HEK293 (cell line): ENCODE data around the gene ITPKC.

Experiments used
- CTCF ChIA-PET: fragments of 350-600 bp; formaldehyde crosslinking; extraction: SDS; loops from one replicate; lab custom pipeline; 2021; ENCODE audit warnings: antibody characterized with exemption; lab: Yijun Ruan, JAX
- POLR2A ChIA-PET: fragments of 300-600 bp; formaldehyde crosslinking; extraction: SDS; loops from one replicate; lab custom pipeline; 2020; ENCODE audit warnings: antibody characterized with exemption, inconsistent platforms; lab: Yijun Ruan, JAX
- H3K27ac ChIP-seq: fragments of 200-500 bp; sonication (Bioruptor generic); 2 replicates; pipeline ENCODE4 v1.5.1; 2014; ENCODE audit warnings: low read depth, low read length, control low read depth, inconsistent platforms; ENCODE audit errors: extremely low read depth
- H3K36me3 ChIP-seq, 2 experiments: fragments of 200-500 bp in 1 of 2; sonication (Bioruptor generic) in 1 of 2; 1 replicate in 1 of 2; 2 replicates in 1 of 2; pipeline ENCODE4 v1.5.1; 2014 to 2017; ENCODE audit warnings: inconsistent platforms in 2 of 2, low read length in 2 of 2; ENCODE audit not compliant: control insufficient read depth in 2 of 2, insufficient read depth in 1 of 2
- H3K4me1 ChIP-seq: fragments of 200-500 bp; sonication (Bioruptor generic); 2 replicates; pipeline ENCODE4 v1.5.1; 2014; ENCODE audit warnings: mild to moderate bottlenecking, low read length, inconsistent platforms; ENCODE audit not compliant: control insufficient read depth, insufficient read depth
- H3K4me3 ChIP-seq: 2 replicates; pipeline ENCODE4 v1.5.1; 2011; ENCODE audit warnings: low read depth, mild to moderate bottlenecking, control low read depth, low read length, moderate library complexity
- H3K9me3 ChIP-seq: fragments of 200-500 bp; sonication (Bioruptor generic); 2 replicates; pipeline ENCODE4 v1.5.1; 2014; ENCODE audit warnings: low read depth, low read length, inconsistent platforms; ENCODE audit not compliant: control insufficient read depth, insufficient read depth
- EGR2 ChIP-seq: fragments of 450-650 bp; formaldehyde crosslinking; IDR thresholded peaks from 2 replicates; pipeline ENCODE4 v1.5.1; 2016; ENCODE audit warnings: low read depth, missing biosample characterization, missing genetic modification characterization
- KLF1 ChIP-seq: fragments of 450-650 bp; formaldehyde crosslinking; IDR thresholded peaks from 2 replicates; pipeline ENCODE4 v1.5.1; 2016; ENCODE audit warnings: missing biosample characterization, missing genetic modification characterization
- MYNN ChIP-seq: fragments of 450-650 bp; formaldehyde crosslinking; IDR thresholded peaks from 2 replicates; pipeline ENCODE4 v1.5.1; 2016; ENCODE audit warnings: missing biosample characterization, missing genetic modification characterization, borderline replicate concordance
- PATZ1 ChIP-seq: fragments of 450-650 bp; formaldehyde crosslinking; IDR thresholded peaks from 2 replicates; pipeline ENCODE4 v1.5.1; 2016; ENCODE audit warnings: missing biosample characterization, missing genetic modification characterization
- SCRT1 ChIP-seq: fragments of 450-650 bp; formaldehyde crosslinking; IDR thresholded peaks from 2 replicates; pipeline ENCODE4 v1.5.1; 2016; ENCODE audit warnings: missing biosample characterization, missing genetic modification characterization, borderline replicate concordance
- SCRT2 ChIP-seq: fragments of 450-650 bp; formaldehyde crosslinking; IDR thresholded peaks from 2 replicates; pipeline ENCODE4 v1.5.1; 2016; ENCODE audit warnings: missing biosample characterization, missing genetic modification characterization
- ZBTB26 ChIP-seq: fragments of 450-650 bp; formaldehyde crosslinking; optimal IDR thresholded peaks from 2 replicates; pipeline ENCODE3; 2016; ENCODE audit warnings: missing biosample characterization, mild to moderate bottlenecking, missing genetic modification characterization
- ZNF114 ChIP-seq: fragments of 450-650 bp; formaldehyde crosslinking; IDR thresholded peaks from 2 replicates; pipeline ENCODE4 v1.5.0; 2017; ENCODE audit warnings: missing biosample characterization, missing genetic modification characterization
- ZNF169 ChIP-seq: fragments of 450-650 bp; formaldehyde crosslinking; IDR thresholded peaks from 2 replicates; pipeline ENCODE4 v1.5.1; 2016; ENCODE audit warnings: missing biosample characterization, missing genetic modification characterization
- ZNF529 ChIP-seq: fragments of 450-650 bp; formaldehyde crosslinking; IDR thresholded peaks from 2 replicates; pipeline ENCODE4 v1.5.1; 2017; ENCODE audit warnings: missing genetic modification characterization, missing biosample characterization; ENCODE audit not compliant: insufficient replicate concordance
- ZNF777 ChIP-seq: fragments of 450-650 bp; formaldehyde crosslinking; IDR thresholded peaks from 2 replicates; pipeline ENCODE4 v1.5.1; 2017; ENCODE audit warnings: missing biosample characterization, missing genetic modification characterization, borderline replicate concordance
- TF ChIP-seq, protein P1 (sequence below): fragments of 450-650 bp; formaldehyde crosslinking; IDR thresholded peaks from 2 replicates; pipeline ENCODE4 v1.5.1; 2016; ENCODE audit warnings: missing biosample characterization, missing genetic modification characterization
- TF ChIP-seq, protein P2 (sequence below): fragments of 450-650 bp; formaldehyde crosslinking; IDR thresholded peaks from 2 replicates; pipeline ENCODE4 v1.5.1; 2016; ENCODE audit warnings: missing biosample characterization, missing genetic modification characterization

ITPKC gene

DNA sequence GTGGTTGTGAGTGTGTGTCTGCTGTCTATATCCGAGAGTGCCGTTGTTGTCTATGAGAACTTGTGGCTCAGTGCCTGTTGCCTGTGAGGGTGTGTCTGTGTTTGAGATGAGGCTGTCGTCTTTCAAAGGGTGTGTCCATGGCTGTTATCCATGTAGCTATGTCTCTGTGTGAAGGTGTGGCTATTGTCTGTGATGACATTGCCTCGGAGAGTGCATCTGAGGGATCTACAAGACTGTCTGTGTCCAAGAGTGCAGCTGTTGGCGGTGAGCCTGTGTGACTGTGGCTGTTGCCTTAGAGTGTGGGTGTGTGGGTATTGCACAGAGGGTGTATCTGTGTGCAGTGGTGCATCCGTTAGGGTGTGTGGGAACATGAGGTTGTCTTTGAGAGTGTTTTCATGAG lies 31.3 kb upstream of the ITPKC start:
- ChIA-PET CTCF (interaction anchor here (0.6 to 1.0 kb wide), 2 partner anchors 22 to 93 kb away, joined by 3 to 4 read pairs; partner anchors contain the start of gene RAB4B), POLR2A (interaction anchor here (1.0 kb wide), 1 partner anchor 65 kb away, joined by 4 read pairs; the partner anchor contains the start of genes ACTMAP and SNRPA)
- Histone ChIP-seq H3K36me3 (peaks cover 25 to 51% of the 10 kb centered on the region in 2 experiments), H3K9me3 (no peaks in the 10 kb centered on the region), H3K4me1 (peaks cover 10% of the 10 kb centered on the region), H3K27ac (no peak overlapping the region), H3K4me3 (no peak overlapping the region)
- TF ChIP-seq SCRT1 = peak; percentile 93
- peak; percentile 87 for TF ChIP-seq SCRT2 (tag by site-specific recombination)
- TF ChIP-seq KLF1 (tag by site-specific recombination) = peak; percentile 88
- peak; percentile 52 for TF ChIP-seq EGR2 (tag by site-specific recombination)
- peak; percentile 17 for TF ChIP-seq ZBTB26 (tag by site-specific recombination)
- peak; percentile 7; the same call in 1 of the 2 replicates for TF ChIP-seq ZNF777 (tag by site-specific recombination)
- TF ChIP-seq, protein P1, sequence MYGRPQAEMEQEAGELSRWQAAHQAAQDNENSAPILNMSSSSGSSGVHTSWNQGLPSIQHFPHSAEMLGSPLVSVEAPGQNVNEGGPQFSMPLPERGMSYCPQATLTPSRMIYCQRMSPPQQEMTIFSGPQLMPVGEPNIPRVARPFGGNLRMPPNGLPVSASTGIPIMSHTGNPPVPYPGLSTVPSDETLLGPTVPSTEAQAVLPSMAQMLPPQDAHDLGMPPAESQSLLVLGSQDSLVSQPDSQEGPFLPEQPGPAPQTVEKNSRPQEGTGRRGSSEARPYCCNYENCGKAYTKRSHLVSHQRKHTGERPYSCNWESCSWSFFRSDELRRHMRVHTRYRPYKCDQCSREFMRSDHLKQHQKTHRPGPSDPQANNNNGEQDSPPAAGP = 0 out of 2 replicates have a peak, but pooled peaks have one; percentile 38
- no peak for TF ChIP-seq ZNF529 (tag by site-specific recombination)
- TF ChIP-seq ZNF169 (tag by site-specific recombination) = no peak

DNA sequence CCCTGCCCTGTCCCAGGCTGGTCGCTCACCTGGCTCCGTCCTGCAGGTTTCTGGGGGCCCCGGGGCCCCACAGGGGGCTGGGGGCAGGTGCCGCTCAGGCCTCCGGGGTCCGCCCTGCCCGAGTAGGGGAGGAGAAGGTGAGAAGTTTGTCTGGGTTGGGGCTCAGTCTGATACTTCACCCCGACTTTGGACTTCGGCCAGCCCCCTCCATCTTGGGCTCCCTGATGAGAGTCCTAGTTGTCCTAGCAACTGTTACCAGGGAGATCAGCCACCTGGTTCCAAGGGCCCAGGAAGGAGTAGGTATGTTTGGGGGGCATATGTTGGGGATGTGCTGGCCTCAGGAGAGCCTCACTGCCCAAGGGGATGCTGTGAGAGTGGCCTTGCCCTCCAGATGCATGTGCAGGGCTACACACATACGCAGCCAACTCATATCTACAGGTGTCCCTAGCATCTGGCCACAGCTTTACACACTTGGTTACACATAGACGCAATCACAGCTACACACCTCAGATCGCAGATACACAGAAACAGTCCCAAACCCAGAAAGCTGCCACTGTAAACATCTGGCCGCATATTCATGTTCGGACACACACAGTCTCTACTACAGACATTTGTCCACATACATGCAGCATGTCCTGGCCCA lies 29.9 kb upstream of the ITPKC start:
- Histone ChIP-seq H3K4me3 (no peak overlapping the region), H3K9me3 (no peaks in the 10 kb centered on the region), H3K36me3 (peaks cover 14 to 43% of the 10 kb centered on the region in 2 experiments), H3K4me1 (peaks cover 16% of the 10 kb centered on the region), H3K27ac (no peak overlapping the region)
- TF ChIP-seq PATZ1 (tag by site-specific recombination) = 0 out of 2 replicates have a peak, but pooled peaks have one; percentile 15
- TF ChIP-seq, protein P2, sequence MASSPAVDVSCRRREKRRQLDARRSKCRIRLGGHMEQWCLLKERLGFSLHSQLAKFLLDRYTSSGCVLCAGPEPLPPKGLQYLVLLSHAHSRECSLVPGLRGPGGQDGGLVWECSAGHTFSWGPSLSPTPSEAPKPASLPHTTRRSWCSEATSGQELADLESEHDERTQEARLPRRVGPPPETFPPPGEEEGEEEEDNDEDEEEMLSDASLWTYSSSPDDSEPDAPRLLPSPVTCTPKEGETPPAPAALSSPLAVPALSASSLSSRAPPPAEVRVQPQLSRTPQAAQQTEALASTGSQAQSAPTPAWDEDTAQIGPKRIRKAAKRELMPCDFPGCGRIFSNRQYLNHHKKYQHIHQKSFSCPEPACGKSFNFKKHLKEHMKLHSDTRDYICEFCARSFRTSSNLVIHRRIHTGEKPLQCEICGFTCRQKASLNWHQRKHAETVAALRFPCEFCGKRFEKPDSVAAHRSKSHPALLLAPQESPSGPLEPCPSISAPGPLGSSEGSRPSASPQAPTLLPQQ (tag by site-specific recombination) = no peak
- peak; percentile 71 for TF ChIP-seq MYNN
- peak; percentile 75; the same call in 1 of the 2 replicates for TF ChIP-seq SCRT1
- no peak for TF ChIP-seq ZNF114 (tag by site-specific recombination)
- peak; percentile 83 for TF ChIP-seq SCRT2 (tag by site-specific recombination)
- POLR2A ChIA-PET = interaction anchor here (0.7 to 1.8 kb wide), 2 partner anchors 63 to 91 kb away, joined by 3 to 6 read pairs; partner anchors contain the start of genes ACTMAP, RAB4B and SNRPA
- CTCF ChIA-PET = interaction anchor here (0.5 kb wide), 1 partner anchor 721 kb away, joined by 4 read pairs; no protein-coding TSS in a partner anchor
